Neural cell (in vitro differentiated cells): Measurements from ENCODE around the gene PTPRD. TPM values are rescaled to one million over a fixed set of nuclear protein-coding genes. Genes with fewer than 3 reads are reported as not detected.

Source experiments
- H2AFZ ChIP-seq: fragments of 200-600, 300-800 bp; sonication (generic), shearing (Covaris generic); 2 replicates; pipeline ENCODE4 v1.6.0; 2014; ENCODE audit warnings: low read depth, mild to moderate bottlenecking, antibody characterized with exemption, low read length, moderate library complexity
- H3F3A ChIP-seq: fragments of 200-600 bp; shearing (Covaris generic); 2 replicates; pipeline ENCODE4 v1.6.1; 2016; ENCODE audit warnings: mild to moderate bottlenecking, moderate library complexity, mixed read lengths, antibody characterized with exemption, low read length; ENCODE audit not compliant: insufficient read depth, poor library complexity, severe bottlenecking
- H3K27ac ChIP-seq: fragments of 200-600, 300-800 bp; sonication (generic), shearing (Covaris generic); 2 replicates; pipeline ENCODE4 v1.5.1; 2014; ENCODE audit warnings: mild to moderate bottlenecking, low read length, moderate library complexity
- H3K27me3 ChIP-seq: fragments of 300-800, 200-600 bp; sonication (generic), shearing (Covaris generic); 2 replicates; pipeline ENCODE4 v1.6.0; 2014; ENCODE audit warnings: mild to moderate bottlenecking, low read depth, low read length, moderate library complexity; ENCODE audit not compliant: insufficient read depth
- H3K36me3 ChIP-seq: fragments of 300-800, 200-600 bp; sonication (generic), shearing (Covaris generic); 2 replicates; pipeline ENCODE4 v1.5.1; 2014; ENCODE audit warnings: mild to moderate bottlenecking, antibody characterized with exemption, low read length, moderate library complexity; ENCODE audit not compliant: insufficient read depth
- H3K4me2 ChIP-seq: fragments of 300-800, 200-600 bp; sonication (generic), shearing (Covaris generic); 2 replicates; pipeline ENCODE4 v1.6.0; 2014; ENCODE audit warnings: mild to moderate bottlenecking, low read length
- H3K4me3 ChIP-seq: fragments of 300-800, 200-600 bp; sonication (generic), shearing (Covaris generic); 2 replicates; pipeline ENCODE4 v1.5.1; 2014; ENCODE audit warnings: mild to moderate bottlenecking, low read length, moderate library complexity
- H3K79me2 ChIP-seq: fragments of 200-600 bp; shearing (Covaris generic); replicated peaks from 2 replicates; pipeline ENCODE4 v1.6.0; 2014; ENCODE audit warnings: mild to moderate bottlenecking, low read length, moderate library complexity; ENCODE audit not compliant: insufficient read depth
- H3K9ac ChIP-seq: fragments of 300-800, 200-600 bp; sonication (generic), shearing (Covaris generic); 2 replicates; pipeline ENCODE4 v1.6.1; 2016; ENCODE audit warnings: mild to moderate bottlenecking, low read length, mixed read lengths
- H3K9me2 ChIP-seq: fragments of 200-600 bp; shearing (Covaris generic); 2 replicates; pipeline ENCODE4 v1.6.1; 2016; ENCODE audit warnings: mild to moderate bottlenecking, low read length, mixed read lengths; ENCODE audit not compliant: insufficient read depth
- H3K9me3 ChIP-seq: fragments of 200-600, 300-800 bp; sonication (generic), shearing (Covaris generic); 2 replicates; pipeline ENCODE4 v1.6.1; 2016; ENCODE audit warnings: mild to moderate bottlenecking, mixed run types, low read length, moderate library complexity, mixed read lengths
- H4K20me1 ChIP-seq: fragments of 200-600 bp; shearing (Covaris generic); 2 replicates; pipeline ENCODE4 v1.6.1; 2016; ENCODE audit warnings: mild to moderate bottlenecking, mixed run types; ENCODE audit not compliant: insufficient read depth
- CTCF ChIP-seq: fragments of 450-650 bp; IDR thresholded peaks from 2 replicates; pipeline ENCODE4 v1.5.1; 2014; ENCODE audit warnings: antibody characterized with exemption, mild to moderate bottlenecking, moderate library complexity; ENCODE audit not compliant: poor library complexity, severe bottlenecking
- EP300 ChIP-seq: fragments of 450-650 bp; conservative IDR thresholded peaks from 2 replicates; pipeline ENCODE4 v1.6.1; 2014; ENCODE audit warnings: antibody characterized with exemption, mild to moderate bottlenecking, moderate library complexity; ENCODE audit not compliant: poor library complexity, severe bottlenecking
- EZH2 ChIP-seq: fragments of 200-600, 300-800 bp; shearing (Covaris generic), sonication (generic); IDR thresholded peaks from 2 replicates; pipeline ENCODE4 v1.6.1; 2014; ENCODE audit warnings: antibody characterized with exemption, low read length, borderline replicate concordance, mild to moderate bottlenecking; ENCODE audit not compliant: insufficient read depth, poor library complexity, severe bottlenecking
- MXI1 ChIP-seq: fragments of 450-650 bp; conservative IDR thresholded peaks from 2 replicates; pipeline ENCODE4 v1.6.1; 2014; ENCODE audit warnings: antibody characterized with exemption, mild to moderate bottlenecking; ENCODE audit not compliant: poor library complexity, severe bottlenecking
- POLR2AphosphoS5 ChIP-seq: IDR thresholded peaks from 2 replicates; pipeline ENCODE4 v1.6.1; 2012
- RAD21 ChIP-seq: fragments of 450-650 bp; conservative IDR thresholded peaks from 2 replicates; pipeline ENCODE4 v1.6.1; 2014; ENCODE audit warnings: antibody characterized with exemption, mild to moderate bottlenecking, moderate library complexity
- REST ChIP-seq: IDR thresholded peaks from 2 replicates; pipeline ENCODE4 v1.6.1; 2012; ENCODE audit warnings: borderline replicate concordance
- SMC3 ChIP-seq: fragments of 450-650 bp; conservative IDR thresholded peaks from 2 replicates; pipeline ENCODE4 v1.6.1; 2014; ENCODE audit warnings: antibody characterized with exemption, mild to moderate bottlenecking, moderate library complexity; ENCODE audit not compliant: poor library complexity
- TAF1 ChIP-seq: IDR thresholded peaks from 2 replicates; pipeline ENCODE4 v1.6.1; 2012; ENCODE audit warnings: low read depth
- polyA plus RNA-seq: library from polyadenylated mRNA; depleted of rRNA; stranded (reverse); fragments of >200 nt; gene quantifications from 2 replicates; pipeline ENCODE4 v1.2.3, GENCODE V29; 2014

The PTPRD gene
- polyA plus RNA-seq, 1 donor from 2014 or later: 143 TPM

GRCh38 chr9:8683496-8683895 lies 1929.3 kb downstream of the PTPRD start:
- H3K9me3 ChIP-seq: no peaks in the 10 kb centered on the region
- no peak overlapping the region for H3K4me2 ChIP-seq
- no peak overlapping the region for H3K27ac ChIP-seq
- H3K9me2 ChIP-seq: no peaks in the 10 kb centered on the region
- no peaks in the 10 kb centered on the region for H3K36me3 ChIP-seq
- H3F3A ChIP-seq: no peaks in the 10 kb centered on the region
- no peak for TF ChIP-seq MXI1
- TF ChIP-seq REST: no peak
- no peak for TF ChIP-seq EP300
- TF ChIP-seq CTCF: no peak
- TF ChIP-seq RAD21: no peak
- no peak for TF ChIP-seq TAF1
- TF ChIP-seq POLR2AphosphoS5: no peak
- no peak for TF ChIP-seq SMC3
- no peak for TF ChIP-seq EZH2
- no peaks in the 10 kb centered on the region for H4K20me1 ChIP-seq
- H3K4me3 ChIP-seq: no peak overlapping the region
- H3K9ac ChIP-seq: no peak overlapping the region
- no peaks in the 10 kb centered on the region for H3K27me3 ChIP-seq
- peaks cover 47% of the 10 kb centered on the region for H3K79me2 ChIP-seq
- no peak overlapping the region for H2AFZ ChIP-seq

- no peaks in the 10 kb centered on the region for H3K9me2 ChIP-seq
- H3K4me3 ChIP-seq: no peak overlapping the region
- no peaks in the 10 kb centered on the region for H4K20me1 ChIP-seq
- H3K36me3 ChIP-seq: no peaks in the 10 kb centered on the region
- no peak overlapping the region for H2AFZ ChIP-seq
- TF ChIP-seq EP300 (no peak), TAF1 (no peak), MXI1 (no peak), EZH2 (no peak)
- H3K9ac ChIP-seq: no peak overlapping the region
- H3K4me2 ChIP-seq: no peak overlapping the region
- H3K27ac ChIP-seq: no peak overlapping the region
- no peaks in the 10 kb centered on the region for H3K9me3 ChIP-seq
- peaks cover 28% of the 10 kb centered on the region for H3K79me2 ChIP-seq
- no peaks in the 10 kb centered on the region for H3K27me3 ChIP-seq
- no peaks in the 10 kb centered on the region for H3F3A ChIP-seq
Observed at GRCh38 chr9:8680658-8681057, 1932.1 kb downstream of the PTPRD start.

- Histone ChIP-seq H3K9me3 (no peaks in the 10 kb centered on the region), H3K4me2 (no peak overlapping the region)
- TF ChIP-seq POLR2AphosphoS5: no peak
- TF ChIP-seq EP300: no peak
- TF ChIP-seq MXI1: no peak
Observed at GRCh38 chr9:8680157-8680556, 1932.6 kb downstream of the PTPRD start.

More at GRCh38 chr9:8680157-8680556, 1932.6 kb downstream of the PTPRD start:
- Histone ChIP-seq H3K4me3 (no peak overlapping the region), H3K36me3 (no peaks in the 10 kb centered on the region), H3K79me2 (peaks cover 24% of the 10 kb centered on the region), H4K20me1 (no peaks in the 10 kb centered on the region), H3K9me2 (no peaks in the 10 kb centered on the region), H3K27me3 (no peaks in the 10 kb centered on the region), H3F3A (no peaks in the 10 kb centered on the region), H3K9ac (no peak overlapping the region), H2AFZ (no peak overlapping the region), H3K27ac (no peak overlapping the region)
